ENCODE data around the gene EPS15.

Gene EPS15

DNA sequence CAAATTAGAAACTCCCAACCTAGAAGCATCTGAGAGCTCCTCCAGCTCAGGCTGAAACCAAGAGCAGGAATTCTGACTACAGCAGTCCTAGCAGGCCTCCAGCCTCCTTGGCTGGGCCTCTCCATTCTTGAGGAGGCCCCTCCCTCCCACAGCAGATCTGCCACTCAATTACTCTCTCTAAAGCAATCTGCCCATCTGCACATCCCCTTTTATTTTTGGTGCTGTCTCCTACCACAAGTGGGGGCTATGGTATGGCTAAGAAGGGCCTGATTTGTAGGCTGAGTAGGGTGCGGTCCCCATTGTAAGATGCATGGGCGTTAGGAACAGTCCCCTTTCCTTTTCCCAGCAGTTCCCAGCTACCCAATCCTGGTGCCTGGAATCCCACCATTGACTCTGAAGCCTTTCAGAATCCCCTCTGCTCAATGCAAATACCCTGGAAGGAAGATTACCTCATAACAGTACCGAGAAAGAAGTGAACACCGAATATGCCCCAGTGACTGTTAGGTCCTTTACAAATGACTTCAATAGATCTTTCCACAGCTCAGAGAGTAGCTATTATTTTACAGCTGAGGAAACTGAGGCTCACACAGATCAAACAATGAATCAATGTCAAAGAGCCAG is 177.1 kb downstream of the EPS15 start:
- H3K4me3 ChIP-seq (ENCODE audit: low read depth, low read length): no peak overlapping the region
- peak; percentile 58 for DNase-seq (ENCODE audit: low read depth)
- peak; percentile 20 for TF ChIP-seq CTCF (IDR thresholded peaks at IDR 0.05; ENCODE audit: insufficient read depth, low read depth, low read length, missing control alignments)

DNA sequence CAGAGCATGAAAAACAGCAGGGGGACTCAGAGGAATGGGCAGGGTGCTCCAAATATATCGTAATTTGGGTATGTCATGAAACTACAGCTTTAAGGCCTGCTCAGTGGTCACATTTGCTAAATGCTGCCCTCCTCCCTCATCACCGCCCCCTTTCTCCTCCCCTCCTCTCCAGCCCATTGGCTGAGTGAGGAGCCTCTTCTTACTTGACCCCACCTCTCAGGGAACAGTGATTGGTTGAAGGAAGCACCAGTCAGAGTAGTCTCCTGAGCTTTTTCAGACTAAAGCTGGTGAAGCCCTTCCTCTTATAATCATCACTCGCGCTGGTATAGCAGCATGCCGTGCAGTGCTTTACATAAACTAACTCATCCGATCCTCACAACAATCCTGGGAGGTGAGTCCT is 178.7 kb downstream of the EPS15 start:
- no peak for DNase-seq (ENCODE audit: low read depth)
- TF ChIP-seq CTCF (IDR thresholded peaks at IDR 0.05; ENCODE audit: insufficient read depth, low read depth, low read length, missing control alignments): no peak
- H3K4me3 ChIP-seq (ENCODE audit: low read depth, low read length): no peak overlapping the region

DNA sequence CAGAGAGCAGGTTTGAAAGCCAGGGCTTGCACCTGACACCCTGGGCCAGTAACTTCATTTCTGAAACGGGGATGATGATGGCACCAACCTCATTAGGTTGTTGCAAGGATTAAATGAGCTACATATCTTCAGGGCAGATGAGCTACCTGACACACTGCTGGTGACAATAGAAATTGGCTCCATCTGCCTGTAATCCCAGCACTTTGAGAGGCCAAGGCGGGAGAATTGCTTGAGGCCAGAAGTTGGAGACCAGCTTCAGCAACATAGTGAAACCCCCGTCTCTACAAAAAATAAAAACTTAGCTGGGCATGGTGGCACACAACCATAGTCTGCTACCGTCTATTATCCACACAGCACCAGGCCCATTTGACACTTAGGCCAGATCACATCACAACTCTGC is 182.4 kb downstream of the EPS15 start:
- TF ChIP-seq CTCF (IDR thresholded peaks at IDR 0.05; ENCODE audit: insufficient read depth, low read depth, low read length, missing control alignments): no peak
- H3K4me3 ChIP-seq (ENCODE audit: low read depth, low read length): no peak overlapping the region
- DNase-seq (ENCODE audit: low read depth): no peak

- no peak for DNase-seq (ENCODE audit: low read depth)
- H3K4me3 ChIP-seq (ENCODE audit: low read depth, low read length): no peak overlapping the region
- no peak for TF ChIP-seq CTCF (IDR thresholded peaks at IDR 0.05; ENCODE audit: insufficient read depth, low read depth, low read length, missing control alignments)
Observed at GRCh38 chr1:51336004-51336403, 183.1 kb downstream of the EPS15 start.

GRCh38 chr1:51331206-51332100 is 187.6 kb downstream of the EPS15 start:
- no peak overlapping the region for H3K4me3 ChIP-seq (ENCODE audit: low read depth, low read length)
- DNase-seq (ENCODE audit: low read depth): peak; percentile 50
- TF ChIP-seq CTCF (IDR thresholded peaks at IDR 0.05; ENCODE audit: insufficient read depth, low read depth, low read length, missing control alignments): no peak

- H3K4me3 ChIP-seq (ENCODE audit: low read depth, low read length): peak within 1 kb of the TSS; percentile 15
- TF ChIP-seq CTCF (IDR thresholded peaks at IDR 0.05; ENCODE audit: insufficient read depth, low read depth, low read length, missing control alignments): no peak
- DNase-seq (ENCODE audit: low read depth): no peak
Observed at GRCh38 chr1:51330331-51331201, 188.5 kb downstream of the EPS15 start, which contains the start of gene TTC39A. TSS of gene TTC39A (minus strand) at chr1:51330562. CDS start at chr1:51330477, 85 bp downstream.
